GM23338 (cell line): Measurements from ENCODE around the gene SUGCT. TPM values are rescaled to one million over a fixed set of nuclear protein-coding genes. Genes with fewer than 3 reads are reported as not detected.
"Not testable (repeated sequence)": the region's sequence is repeated elsewhere in the genome, so short reads cannot be mapped to it uniquely, and the experiment has no call there.

ENCODE experiments used
- ATAC-seq: fragments of 200-7000 bp; cut with Tn5 transposase; 3 replicates; pipeline ENCODE4 v1.9.1; 2020
- DNase-seq: peaks from one replicate; pipeline ENCODE4 v3.0.0-alpha.2; 2015; ENCODE audit warnings: low spot score
- H2AFZ ChIP-seq: fragments of 200-600 bp; sonication (generic); 2 replicates; pipeline ENCODE4 v1.8.0; 2016; ENCODE audit warnings: antibody characterized with exemption, mild to moderate bottlenecking, moderate library complexity
- H3F3A ChIP-seq: fragments of 200-600 bp; sonication (generic); replicated peaks from 2 replicates; pipeline ENCODE4 v1.8.0; 2017; ENCODE audit warnings: antibody characterized with exemption, mixed run types, low read depth
- H3K27ac ChIP-seq: fragments of 200-600 bp; sonication (generic); 2 replicates; pipeline ENCODE4 v1.6.1; 2016; ENCODE audit warnings: low read depth
- H3K27me3 ChIP-seq: fragments of 200-600 bp; sonication (generic); 2 replicates; pipeline ENCODE4 v1.8.0; 2016; ENCODE audit warnings: mild to moderate bottlenecking, mixed run types, moderate library complexity; ENCODE audit not compliant: insufficient read depth
- H3K36me3 ChIP-seq: fragments of 200-600 bp; sonication (generic); 2 replicates; pipeline ENCODE4 v1.8.0; 2016; ENCODE audit warnings: mild to moderate bottlenecking; ENCODE audit not compliant: insufficient read depth
- H3K4me1 ChIP-seq: fragments of 200-600 bp; sonication (generic); 2 replicates; pipeline ENCODE4 v1.8.0; 2016; ENCODE audit warnings: mild to moderate bottlenecking, moderate library complexity; ENCODE audit not compliant: insufficient read depth
- H3K4me2 ChIP-seq: fragments of 200-600 bp; sonication (generic); 2 replicates; pipeline ENCODE4 v1.7.1; 2017; ENCODE audit warnings: mixed run types
- H3K4me3 ChIP-seq: fragments of 200-600 bp; sonication (generic); 2 replicates; pipeline ENCODE4 v1.6.1; 2016; ENCODE audit warnings: mixed run types
- H3K79me2 ChIP-seq: fragments of 200-600 bp; sonication (generic); replicated peaks from 2 replicates; pipeline ENCODE4 v1.8.0; 2017; ENCODE audit warnings: mild to moderate bottlenecking; ENCODE audit not compliant: insufficient read depth
- H3K9me2 ChIP-seq: fragments of 200-600 bp; sonication (generic); 2 replicates; pipeline ENCODE4 v1.8.0; 2017; ENCODE audit not compliant: insufficient read depth
- H4K20me1 ChIP-seq: fragments of 200-600 bp; sonication (generic); replicated peaks from 2 replicates; pipeline ENCODE4 v1.8.0; 2017; ENCODE audit warnings: mild to moderate bottlenecking; ENCODE audit not compliant: insufficient read depth
- H3K27ac Mint-ChIP-seq: 2 replicates; pipeline ENCODE4 v1.8.0; 2020; ENCODE audit warnings: inconsistent platforms, mild to moderate bottlenecking, moderate library complexity, mixed read lengths
- H3K27me3 Mint-ChIP-seq: 3 replicates; pipeline ENCODE4 v1.8.0; 2022; ENCODE audit warnings: low read depth, mild to moderate bottlenecking, moderate library complexity, mixed read lengths, inconsistent platforms; ENCODE audit not compliant: insufficient read depth, poor library complexity
- H3K36me3 Mint-ChIP-seq: 3 replicates; pipeline ENCODE4 v1.8.0; 2021; ENCODE audit warnings: low read depth, mild to moderate bottlenecking, inconsistent platforms, moderate library complexity, mixed read lengths
- H3K4me1 Mint-ChIP-seq: 3 replicates; pipeline ENCODE4 v1.8.0; 2020; ENCODE audit warnings: mild to moderate bottlenecking, inconsistent platforms, mixed read lengths
- H3K4me3 Mint-ChIP-seq: 3 replicates; pipeline ENCODE4 v1.8.0; 2021; ENCODE audit warnings: moderate library complexity, mild to moderate bottlenecking, inconsistent platforms, mixed read lengths
- H3K9me3 Mint-ChIP-seq: 3 replicates; pipeline ENCODE4 v1.8.0; 2020; ENCODE audit warnings: moderate library complexity, mild to moderate bottlenecking, inconsistent platforms, mixed read lengths
- ETS1 ChIP-seq: IDR thresholded peaks from 2 replicates; pipeline ENCODE4 v1.6.1; 2016; ENCODE audit warnings: antibody characterized with exemption
- EZH2 ChIP-seq: fragments of 200-600 bp; sonication (generic); IDR thresholded peaks from one replicate; pipeline ENCODE4 v1.8.0; 2017; ENCODE audit warnings: antibody characterized with exemption, mild to moderate bottlenecking, low read depth; ENCODE audit not compliant: unreplicated experiment
- EZH2phosphoT487 ChIP-seq: fragments of 200-600 bp; sonication (generic); IDR thresholded peaks from one replicate; pipeline ENCODE4 v1.8.1; 2018; ENCODE audit warnings: antibody characterized with exemption; ENCODE audit not compliant: unreplicated experiment
- JUNB ChIP-seq: IDR thresholded peaks from one replicate; pipeline ENCODE4 v1.6.1; 2016; ENCODE audit warnings: antibody characterized with exemption; ENCODE audit not compliant: unreplicated experiment
- POLR2AphosphoS5 ChIP-seq: IDR thresholded peaks from 2 replicates; pipeline ENCODE4 v1.6.1; 2016; ENCODE audit warnings: antibody characterized with exemption, low read depth
- STAT1 ChIP-seq: IDR thresholded peaks from one replicate; pipeline ENCODE4 v1.6.1; 2016; ENCODE audit warnings: antibody characterized with exemption; ENCODE audit not compliant: unreplicated experiment
- ZNF462 ChIP-seq: fragments of 250-450 bp; sonication (Bioruptor Pico); IDR thresholded peaks from 2 replicates; pipeline ENCODE4 v1.5.0; 2020; ENCODE audit warnings: mild to moderate bottlenecking, moderate library complexity
- polyA plus RNA-seq: library from polyadenylated mRNA; unstranded; fragments of >200 nt; fragmentation: Nextera tagmentation; extraction: Ambion mirVana; gene quantifications from 2 replicates; pipeline ENCODE4 v1.2.1, GENCODE V29; 2016
- total RNA-seq: library from RNA; depleted of rRNA; stranded (reverse); fragments of >200 nt; shearing (Covaris generic); gene quantifications from 2 replicates; pipeline ENCODE4 v1.2.3, GENCODE V29; 2014

Gene SUGCT
- total and polyA plus RNA-seq, 2 experiments from 2014 or later, result 4.2 to 5.6 TPM

- Histone ChIP-seq H3K79me2 (no peaks in the 10 kb centered on the region), H3K27me3 (no peaks in the 10 kb centered on the region), H3K36me3 (no peaks in the 10 kb centered on the region), H3K4me3 (no peak overlapping the region), H3K27ac (no peak overlapping the region), H4K20me1 (no peaks in the 10 kb centered on the region), H3K9me2 (no peaks in the 10 kb centered on the region), H2AFZ (no peak overlapping the region), H3K4me2 (no peak overlapping the region), H3K4me1 (no peaks in the 10 kb centered on the region), H3F3A (no peaks in the 10 kb centered on the region)
- TF ChIP-seq EZH2 (no peak), ZNF462 (no peak), ETS1 (no peak), POLR2AphosphoS5 (no peak), EZH2phosphoT487 (no peak), STAT1 (no peak), JUNB (no peak)
- ATAC-seq (no peak), DNase-seq (no peak)
- Mint-ChIP-seq H3K27me3 (no peaks in the 10 kb centered on the region), H3K27ac (no peak overlapping the region), H3K4me1 (no peaks in the 10 kb centered on the region), H3K9me3 (no peaks in the 10 kb centered on the region), H3K36me3 (no peaks in the 10 kb centered on the region), H3K4me3 (no peak overlapping the region)
Measured at GRCh38 chr7:40412323-40412722, 277.5 kb downstream of the SUGCT start.

- not testable (repeated sequence) for H3K4me3 Mint-ChIP-seq, H3K9me2 ChIP-seq, H2AFZ ChIP-seq, DNase-seq, H3K4me3 ChIP-seq, H3K9me3 Mint-ChIP-seq, H3K4me2 ChIP-seq, H3K4me1 ChIP-seq, H3K36me3 ChIP-seq, H3K27ac ChIP-seq, H3K79me2 ChIP-seq, H3K27me3 ChIP-seq, H3K4me1 Mint-ChIP-seq, ATAC-seq, H4K20me1 ChIP-seq, H3K27ac Mint-ChIP-seq, H3K36me3 Mint-ChIP-seq, H3K27me3 Mint-ChIP-seq, H3F3A ChIP-seq
Measured at GRCh38 chr7:40414704-40415103, 279.9 kb downstream of the SUGCT start.
